ENCODE results near the gene CASTOR1.

DNA sequence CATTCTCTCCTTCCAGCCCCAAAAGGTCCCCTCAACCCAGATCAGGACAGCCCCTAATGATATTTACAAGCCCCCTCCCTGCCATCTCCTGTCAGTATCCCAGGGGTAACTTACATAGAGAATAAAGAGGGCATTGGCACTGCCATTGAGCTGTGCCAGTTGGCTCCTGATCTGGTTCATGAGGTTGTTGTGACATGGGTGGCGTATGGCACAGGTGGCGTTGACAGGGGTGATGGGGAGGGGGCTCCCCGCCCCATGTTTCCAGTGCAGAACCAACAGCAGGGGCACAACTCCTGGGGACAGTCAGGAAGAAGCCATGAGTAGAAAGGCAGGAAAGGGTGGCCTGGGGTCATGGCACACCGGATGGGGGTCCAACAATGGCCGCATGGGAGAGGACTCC, 44.7 kb downstream of the CASTOR1 start:
- TF ChIP-seq, protein P1, sequence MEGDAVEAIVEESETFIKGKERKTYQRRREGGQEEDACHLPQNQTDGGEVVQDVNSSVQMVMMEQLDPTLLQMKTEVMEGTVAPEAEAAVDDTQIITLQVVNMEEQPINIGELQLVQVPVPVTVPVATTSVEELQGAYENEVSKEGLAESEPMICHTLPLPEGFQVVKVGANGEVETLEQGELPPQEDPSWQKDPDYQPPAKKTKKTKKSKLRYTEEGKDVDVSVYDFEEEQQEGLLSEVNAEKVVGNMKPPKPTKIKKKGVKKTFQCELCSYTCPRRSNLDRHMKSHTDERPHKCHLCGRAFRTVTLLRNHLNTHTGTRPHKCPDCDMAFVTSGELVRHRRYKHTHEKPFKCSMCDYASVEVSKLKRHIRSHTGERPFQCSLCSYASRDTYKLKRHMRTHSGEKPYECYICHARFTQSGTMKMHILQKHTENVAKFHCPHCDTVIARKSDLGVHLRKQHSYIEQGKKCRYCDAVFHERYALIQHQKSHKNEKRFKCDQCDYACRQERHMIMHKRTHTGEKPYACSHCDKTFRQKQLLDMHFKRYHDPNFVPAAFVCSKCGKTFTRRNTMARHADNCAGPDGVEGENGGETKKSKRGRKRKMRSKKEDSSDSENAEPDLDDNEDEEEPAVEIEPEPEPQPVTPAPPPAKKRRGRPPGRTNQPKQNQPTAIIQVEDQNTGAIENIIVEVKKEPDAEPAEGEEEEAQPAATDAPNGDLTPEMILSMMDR (conservative IDR thresholded peaks at IDR 0.05; ENCODE audit: low read depth, low read length) = no peak
- no peak for TF ChIP-seq EZH2 (IDR thresholded peaks at IDR 0.05; ENCODE audit: borderline replicate concordance, low read depth, low read length, poor library complexity, severe bottlenecking)
